HCT116 (cell line): ENCODE results near the gene ZNF521. TPM values are rescaled to one million over a fixed set of nuclear protein-coding genes. Genes with fewer than 3 reads are reported as not detected.

Experiments used
- ATAC-seq: fragments of 200-7000 bp; cut with Tn5 transposase; 2 replicates; pipeline ENCODE4 v1.9.1; 2020; ENCODE audit warnings: mild to moderate bottlenecking, moderate library complexity
- BruUV-seq: library from RNA; stranded (reverse); fragments of 400-500 nt; replicated peaks from 2 replicates; lab custom pipeline; 2021; lab: Mats Ljungman, UMichigan
- CTCF ChIA-PET: fragments of 300-600 bp; sonication (Branson Sonifier 250); formaldehyde crosslinking; loops from one replicate; lab custom pipeline; 2021; ENCODE audit warnings: antibody characterized with exemption; lab: Charles Lee
- POLR2A ChIA-PET: fragments of 300-600, 350-600 bp; sonication (Branson Sonifier 250); formaldehyde crosslinking; loops from one replicate; lab custom pipeline; 2021; ENCODE audit warnings: antibody characterized with exemption; lab: Charles Lee
- RAD21 ChIA-PET, 2 experiments: fragments of 300-600 bp; sonication (Branson Sonifier 250); formaldehyde crosslinking; loops; one replicate each; lab custom pipeline; 2023; ENCODE audit warnings: low total read pairs in 2 of 2; ENCODE audit not compliant: uncharacterized antibody in 2 of 2, unreplicated experiment in 2 of 2, low non-redundant PET in 1 of 2; lab: Charles Lee
- DNase-seq: peaks from one replicate; pipeline ENCODE4 v3.0.0-alpha.2; 2010; ENCODE audit warnings: low read depth, low spot score
- H2AFZ ChIP-seq: fragments of 200-600 bp; shearing (Covaris generic), sonication (generic); 2 replicates; pipeline ENCODE4 v1.6.1; 2017; ENCODE audit warnings: low read depth, mixed run types, mixed read lengths, antibody characterized with exemption, low read length; ENCODE audit not compliant: poor library complexity, severe bottlenecking
- H3K27ac ChIP-seq: 2 replicates; pipeline ENCODE4 v1.5.1; 2012; ENCODE audit warnings: low read depth, low read length
- H3K27me3 ChIP-seq: fragments of 200-600 bp; sonication (generic); 2 replicates; pipeline ENCODE4 v1.6.1; 2016; ENCODE audit warnings: mixed run types, low read length, mixed read lengths; ENCODE audit not compliant: insufficient read depth
- H3K36me3 ChIP-seq, 2 experiments: fragments of 200-500 bp in 1 of 2; fragments of 200-600 bp in 1 of 2; sonication (Bioruptor generic) in 1 of 2; sonication (generic) in 1 of 2; 2 replicates each; pipeline versions ENCODE4 v1.5.1 to v1.6.1; 2014 to 2016; ENCODE audit warnings: low read length in 2 of 2, inconsistent platforms in 1 of 2, mixed read lengths in 1 of 2, mixed run types in 1 of 2; ENCODE audit not compliant: insufficient read depth in 2 of 2, control insufficient read depth in 1 of 2
- H3K4me1 ChIP-seq, 2 experiments: fragments of 200-600 bp in 1 of 2; sonication (generic) in 1 of 2; 2 replicates each; pipeline versions ENCODE4 v1.5.1 to v1.6.1; 2012 to 2017; ENCODE audit warnings: low read length in 2 of 2, inconsistent platforms in 1 of 2, mild to moderate bottlenecking in 1 of 2, mixed read lengths in 1 of 2, mixed run types in 1 of 2, moderate library complexity in 1 of 2; ENCODE audit not compliant: insufficient read depth in 2 of 2, control insufficient read depth in 1 of 2
- H3K4me2 ChIP-seq: fragments of 200-600 bp; sonication (generic); 2 replicates; pipeline ENCODE4 v1.6.1; 2017; ENCODE audit warnings: mixed run types, low read length, mixed read lengths
- H3K4me3 ChIP-seq, 2 experiments: fragments of 200-600 bp in 1 of 2; sonication (generic) in 1 of 2; replicated peaks in 1 of 2; 2 replicates each; pipeline ENCODE4 v1.5.1; 2011 to 2016; ENCODE audit warnings: low read length in 2 of 2, control low read depth in 1 of 2, low read depth in 1 of 2, mild to moderate bottlenecking in 1 of 2, mixed read lengths in 1 of 2, mixed run types in 1 of 2
- H3K79me2 ChIP-seq: fragments of 200-600 bp; sonication (generic); 2 replicates; pipeline ENCODE4 v1.6.1; 2017; ENCODE audit warnings: mild to moderate bottlenecking, mixed run types, low read length, moderate library complexity, mixed read lengths; ENCODE audit not compliant: insufficient read depth
- H3K9ac ChIP-seq: fragments of 200-600 bp; sonication (generic); 2 replicates; pipeline ENCODE4 v1.6.1; 2016; ENCODE audit warnings: low read length, mixed read lengths
- H3K9me2 ChIP-seq: fragments of 200-600 bp; sonication (generic), shearing (Covaris generic); 2 replicates; pipeline ENCODE4 v1.6.1; 2017; ENCODE audit warnings: mixed run types, mild to moderate bottlenecking, moderate library complexity; ENCODE audit not compliant: insufficient read depth
- H3K9me3 ChIP-seq, 2 experiments: fragments of 200-500 bp in 1 of 2; fragments of 200-600 bp in 1 of 2; sonication (Bioruptor generic) in 1 of 2; sonication (generic) in 1 of 2; 2 replicates each; pipeline ENCODE4 v1.6.1; 2014 to 2017; ENCODE audit warnings: low read length in 2 of 2, mixed read lengths in 2 of 2, inconsistent platforms in 1 of 2, low read depth in 1 of 2, mild to moderate bottlenecking in 1 of 2, mixed run types in 1 of 2, moderate library complexity in 1 of 2; ENCODE audit not compliant: control insufficient read depth in 1 of 2, insufficient read depth in 1 of 2
- H4K20me1 ChIP-seq: fragments of 200-600 bp; sonication (generic), shearing (Covaris generic); 2 replicates; pipeline ENCODE4 v1.6.1; 2017; ENCODE audit warnings: mixed run types, mild to moderate bottlenecking, moderate library complexity; ENCODE audit not compliant: insufficient read depth
- ATF3 ChIP-seq: IDR thresholded peaks from 2 replicates; pipeline ENCODE4 v1.6.1; 2012
- CEBPB ChIP-seq: IDR thresholded peaks from 2 replicates; pipeline ENCODE4 v1.6.1; 2012; ENCODE audit warnings: low read depth
- CTCF ChIP-seq, 3 experiments: fragments of 200-600 bp in 1 of 3; sonication (generic) in 1 of 3; IDR thresholded peaks in 2 of 3; conservative IDR thresholded peaks in 1 of 3; 2 replicates each; pipeline ENCODE4 v1.5.1; 2012 to 2017; ENCODE audit warnings: low read depth in 2 of 3, low read length in 2 of 3, antibody characterized with exemption in 1 of 3, borderline replicate concordance in 1 of 3, control low read depth in 1 of 3, mild to moderate bottlenecking in 1 of 3, mixed read lengths in 1 of 3, mixed run types in 1 of 3, moderate library complexity in 1 of 3; ENCODE audit not compliant: insufficient read depth in 1 of 3
- EGR1 ChIP-seq: IDR thresholded peaks from 2 replicates; pipeline ENCODE4 v1.6.1; 2012; ENCODE audit warnings: low read depth
- EZH2 ChIP-seq: fragments of 200-600 bp; sonication (generic); IDR thresholded peaks from 2 replicates; pipeline ENCODE4 v1.6.1; 2017; ENCODE audit warnings: antibody characterized with exemption, mixed run types
- FOSL1 ChIP-seq: IDR thresholded peaks from 2 replicates; pipeline ENCODE4 v1.6.1; 2012; ENCODE audit warnings: low read depth
- JUND ChIP-seq: IDR thresholded peaks from 2 replicates; pipeline ENCODE4 v1.6.1; 2012
- POLR2A ChIP-seq: IDR thresholded peaks from 2 replicates; pipeline ENCODE4 v1.7.0; 2011; ENCODE audit warnings: borderline replicate concordance; ENCODE audit not compliant: insufficient read depth, insufficient read length; ENCODE audit errors: extremely low read depth
- POLR2AphosphoS5 ChIP-seq: IDR thresholded peaks from 2 replicates; pipeline ENCODE4 v1.6.1; 2011; ENCODE audit warnings: mild to moderate bottlenecking, low read depth, low read length, moderate library complexity
- RAD21 ChIP-seq: IDR thresholded peaks from 2 replicates; pipeline ENCODE4 v1.6.1; 2012; ENCODE audit warnings: low read depth, mild to moderate bottlenecking
- SIN3A ChIP-seq: IDR thresholded peaks from 2 replicates; pipeline ENCODE4 v1.6.1; 2012; ENCODE audit warnings: low read depth
- SP1 ChIP-seq: IDR thresholded peaks from 2 replicates; pipeline ENCODE4 v1.6.1; 2012; ENCODE audit warnings: low read depth
- SRF ChIP-seq: IDR thresholded peaks from 2 replicates; pipeline ENCODE4 v1.6.1; 2012; ENCODE audit warnings: low read depth
- YY1 ChIP-seq: IDR thresholded peaks from 2 replicates; pipeline ENCODE4 v1.6.1; 2011; ENCODE audit warnings: low read length, low read depth, moderate library complexity, mild to moderate bottlenecking; ENCODE audit not compliant: insufficient replicate concordance; ENCODE audit errors: extremely low read depth
- ZFX ChIP-seq: fragments of 450-650 bp; IDR thresholded peaks from 2 replicates; pipeline ENCODE4 v1.6.1; 2017
- ZNF274 ChIP-seq: fragments of 200-500 bp; sonication (Bioruptor generic); IDR thresholded peaks from 2 replicates; pipeline ENCODE4 v1.6.1; 2014; ENCODE audit warnings: mild to moderate bottlenecking, low read depth, low read length, inconsistent platforms
- intact Hi-C: fragments of 100-400 bp; cut with micrococcal nuclease; formaldehyde crosslinking; loops from 2 replicates; pipeline ENCODE4 v1.10.0; 2022
- total RNA-seq: library from RNA; stranded (reverse); gene quantifications from one replicate; pipeline ENCODE4 v1.2.1, GENCODE V29; 2021; ENCODE audit not compliant: unreplicated experiment
- TF ChIP-seq, protein P1 (sequence below): IDR thresholded peaks from 2 replicates; pipeline ENCODE4 v1.6.1; 2011; ENCODE audit warnings: mild to moderate bottlenecking, low read length, moderate library complexity; ENCODE audit not compliant: insufficient replicate concordance; ENCODE audit errors: extremely low read depth
- TF ChIP-seq, protein P2 (sequence below): IDR thresholded peaks from 2 replicates; pipeline ENCODE4 v1.6.1; 2012

Gene ZNF521
- total RNA-seq, 1 experiment from 2014 or later = 0.10 TPM

GRCh38 chr18:25145731-25146511, 206.0 kb downstream of the ZNF521 start:
- BruUV-seq = no TSS peak

More at GRCh38 chr18:25145731-25146511, 206.0 kb downstream of the ZNF521 start:
- ChIA-PET RAD21 (no interaction called here), POLR2A (no interaction called here), CTCF (no interaction called here)
- Histone ChIP-seq H3K9me2 (no peaks in the 10 kb centered on the region), H3K4me1 (no peaks in the 10 kb centered on the region), H3K27ac (no peak overlapping the region), H3K9me3 (no peaks in the 10 kb centered on the region), H3K4me3 (no peak overlapping the region), H2AFZ (no peak overlapping the region), H3K27me3 (0 out of 2 replicates have a peak, but pooled peaks cover 1% of the 10 kb centered on the region), H3K36me3 (no peaks in the 10 kb centered on the region), H3K9ac (no peak overlapping the region), H3K4me2 (no peak overlapping the region), H4K20me1 (no peaks in the 10 kb centered on the region), H3K79me2 (no peaks in the 10 kb centered on the region)
- no peak for DNase-seq
- intact Hi-C loops = no loop called here
- TF ChIP-seq CTCF (IDR thresholded peaks at IDR 0.05 in 2 of 3, conservative IDR thresholded peaks at IDR 0.05 in 1 of 3; ENCODE audit: borderline replicate concordance in 1 of 3, insufficient read depth in 1 of 3, low read depth in 2 of 3, low read length in 2 of 3) (no peak), POLR2AphosphoS5 (no peak), RAD21 (no peak), EZH2 (no peak), ZNF274 (no peak), JUND (no peak), SIN3A (no peak), ATF3 (no peak), EGR1 (no peak), POLR2A (no peak), YY1 (no peak), SP1 (no peak), ZFX (no peak), FOSL1 (no peak), SRF (no peak), CEBPB (no peak)
- TF ChIP-seq, protein P1, sequence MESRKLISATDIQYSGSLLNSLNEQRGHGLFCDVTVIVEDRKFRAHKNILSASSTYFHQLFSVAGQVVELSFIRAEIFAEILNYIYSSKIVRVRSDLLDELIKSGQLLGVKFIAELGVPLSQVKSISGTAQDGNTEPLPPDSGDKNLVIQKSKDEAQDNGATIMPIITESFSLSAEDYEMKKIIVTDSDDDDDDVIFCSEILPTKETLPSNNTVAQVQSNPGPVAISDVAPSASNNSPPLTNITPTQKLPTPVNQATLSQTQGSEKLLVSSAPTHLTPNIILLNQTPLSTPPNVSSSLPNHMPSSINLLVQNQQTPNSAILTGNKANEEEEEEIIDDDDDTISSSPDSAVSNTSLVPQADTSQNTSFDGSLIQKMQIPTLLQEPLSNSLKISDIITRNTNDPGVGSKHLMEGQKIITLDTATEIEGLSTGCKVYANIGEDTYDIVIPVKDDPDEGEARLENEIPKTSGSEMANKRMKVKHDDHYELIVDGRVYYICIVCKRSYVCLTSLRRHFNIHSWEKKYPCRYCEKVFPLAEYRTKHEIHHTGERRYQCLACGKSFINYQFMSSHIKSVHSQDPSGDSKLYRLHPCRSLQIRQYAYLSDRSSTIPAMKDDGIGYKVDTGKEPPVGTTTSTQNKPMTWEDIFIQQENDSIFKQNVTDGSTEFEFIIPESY = no peak
- TF ChIP-seq, protein P2, sequence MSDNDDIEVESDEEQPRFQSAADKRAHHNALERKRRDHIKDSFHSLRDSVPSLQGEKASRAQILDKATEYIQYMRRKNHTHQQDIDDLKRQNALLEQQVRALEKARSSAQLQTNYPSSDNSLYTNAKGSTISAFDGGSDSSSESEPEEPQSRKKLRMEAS = no peak
- ATAC-seq = no peak
